ENCODE results near the gene LRFN2. TPM values are rescaled to one million over a fixed set of nuclear protein-coding genes. Genes with fewer than 3 reads are reported as not detected.

LRFN2 gene
- total and polyA plus RNA-seq, 2 donors (not counting 1 experiment from before 2014, with no cell fraction given) = not detected

DNA sequence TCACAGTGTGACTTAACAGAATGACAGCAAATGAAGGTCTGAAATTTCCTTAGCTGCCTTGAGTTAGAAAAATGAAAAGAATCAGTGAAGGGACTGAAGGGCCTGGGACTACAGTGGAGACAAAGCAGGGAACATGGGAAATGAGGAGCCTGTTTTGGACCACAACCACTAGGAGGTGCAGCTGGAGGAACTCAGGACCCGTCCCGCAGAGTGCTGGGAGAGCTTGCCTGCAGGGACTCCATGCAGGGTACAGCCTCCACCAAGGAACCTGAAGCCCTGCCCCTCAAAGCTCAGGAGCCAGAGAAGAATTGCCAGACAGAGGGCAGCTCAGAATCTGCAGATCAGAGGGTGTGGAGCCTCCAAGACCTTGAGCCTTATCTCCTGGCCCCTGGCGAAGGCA lies 50.7 kb downstream of the LRFN2 start:
- WGBS (ENCODE audit: insufficient coverage) = 93% methylated on average over 3 of the region's 3 CpGs
- no peaks in the 10 kb centered on the region for H3K79me2 ChIP-seq (ENCODE audit: control insufficient read depth, insufficient read depth, low read length)
- POLR2A ChIA-PET = no interaction called here
- H3K4me3 ChIP-seq (ENCODE audit: control extremely low read depth in 1 of 5, extremely low read depth in 1 of 5, insufficient read depth in 1 of 5, low read depth in 2 of 5, low read length in 4 of 5) = no peak overlapping the region
- H2AFZ ChIP-seq (ENCODE audit: insufficient read depth, low read depth, low read length, poor library complexity, severe bottlenecking) = no peak overlapping the region
- intact Hi-C loops (cut with micrococcal nuclease) = no loop called here
- H3K4me2 ChIP-seq (replicated peaks; ENCODE audit: low read depth, low read length, poor library complexity, severe bottlenecking) = no peak overlapping the region
- no peaks in the 10 kb centered on the region for H3K36me3 ChIP-seq (replicated peaks in 1 of 2; ENCODE audit: control extremely low read depth in 1 of 2, control insufficient read depth in 1 of 2, extremely low read depth in 1 of 2, insufficient read depth in 2 of 2, low read length in 1 of 2)
- no peak overlapping the region for H3K9ac ChIP-seq (ENCODE audit: low read length)
- CTCF ChIA-PET = no interaction called here
- ATAC-seq (ENCODE audit: low read depth) (no peak), DNase-seq (no peak)
- no peaks in the 10 kb centered on the region for H3K9me3 Mint-ChIP-seq (ENCODE audit: insufficient read depth)
- TF ChIP-seq CTCF (IDR thresholded peaks at IDR 0.05) = no peak
- no peak for TF ChIP-seq EZH2 (IDR thresholded peaks at IDR 0.05; ENCODE audit: borderline replicate concordance, insufficient read depth, low read depth, low read length, poor library complexity, severe bottlenecking)
- H3K4me3 Mint-ChIP-seq = no peak overlapping the region
- no peak overlapping the region for H3K27ac Mint-ChIP-seq
- H3K27ac ChIP-seq (ENCODE audit: low read length in 2 of 2) = no peak overlapping the region
- H3K4me1 ChIP-seq (ENCODE audit: control insufficient read depth in 2 of 2, insufficient read depth in 2 of 2, low read length in 2 of 2) = no peaks in the 10 kb centered on the region
- H3K4me1 Mint-ChIP-seq = no peaks in the 10 kb centered on the region
- H3K27me3 ChIP-seq (replicated peaks in 1 of 4; ENCODE audit: control extremely low read depth in 1 of 4, control insufficient read depth in 3 of 4, insufficient read depth in 4 of 4, low read length in 3 of 4) = no peaks in the 10 kb centered on the region
- H3K27me3 Mint-ChIP-seq = peaks cover 4% of the 10 kb centered on the region
- H4K20me1 ChIP-seq (ENCODE audit: control insufficient read depth, insufficient read depth, low read length, poor library complexity, severe bottlenecking) = no peaks in the 10 kb centered on the region
- no peaks in the 10 kb centered on the region for H3K9me3 ChIP-seq (ENCODE audit: control extremely low read depth in 1 of 3, control insufficient read depth in 2 of 3, insufficient read depth in 1 of 3, low read length in 2 of 3)

- CTCF ChIA-PET = no interaction called here
- no peak overlapping the region for H2AFZ ChIP-seq (ENCODE audit: insufficient read depth, low read depth, low read length, poor library complexity, severe bottlenecking)
- H3K36me3 ChIP-seq (replicated peaks in 1 of 2; ENCODE audit: control extremely low read depth in 1 of 2, control insufficient read depth in 1 of 2, extremely low read depth in 1 of 2, insufficient read depth in 2 of 2, low read length in 1 of 2) = no peaks in the 10 kb centered on the region
- POLR2A ChIA-PET = no interaction called here
- TF ChIP-seq EZH2 (IDR thresholded peaks at IDR 0.05; ENCODE audit: borderline replicate concordance, insufficient read depth, low read depth, low read length, poor library complexity, severe bottlenecking) (no peak), CTCF (IDR thresholded peaks at IDR 0.05) (no peak)
- ATAC-seq (ENCODE audit: low read depth) (no peak), DNase-seq (no peak)
- intact Hi-C loops (cut with micrococcal nuclease) = no loop called here
- H3K4me1 ChIP-seq (ENCODE audit: control insufficient read depth in 2 of 2, insufficient read depth in 2 of 2, low read length in 2 of 2) = no peaks in the 10 kb centered on the region
- Mint-ChIP-seq H3K4me3 (no peak overlapping the region), H3K9me3 (ENCODE audit: insufficient read depth) (no peaks in the 10 kb centered on the region), H3K4me1 (no peaks in the 10 kb centered on the region), H3K27ac (no peak overlapping the region), H3K27me3 (peaks cover 4% of the 10 kb centered on the region)
- no peaks in the 10 kb centered on the region for H3K9me3 ChIP-seq (ENCODE audit: control extremely low read depth in 1 of 3, control insufficient read depth in 2 of 3, insufficient read depth in 1 of 3, low read length in 2 of 3)
- H4K20me1 ChIP-seq (ENCODE audit: control insufficient read depth, insufficient read depth, low read length, poor library complexity, severe bottlenecking) = no peaks in the 10 kb centered on the region
- H3K27ac ChIP-seq (ENCODE audit: low read length in 2 of 2) = no peak overlapping the region
- no peaks in the 10 kb centered on the region for H3K27me3 ChIP-seq (replicated peaks in 1 of 4; ENCODE audit: control extremely low read depth in 1 of 4, control insufficient read depth in 3 of 4, insufficient read depth in 4 of 4, low read length in 3 of 4)
- no peak overlapping the region for H3K4me2 ChIP-seq (replicated peaks; ENCODE audit: low read depth, low read length, poor library complexity, severe bottlenecking)
- H3K79me2 ChIP-seq (ENCODE audit: control insufficient read depth, insufficient read depth, low read length) = no peaks in the 10 kb centered on the region
- H3K9ac ChIP-seq (ENCODE audit: low read length) = no peak overlapping the region
- WGBS (ENCODE audit: insufficient coverage) = 82% methylated on average over 7 of the region's 7 CpGs
- no peak overlapping the region for H3K4me3 ChIP-seq (ENCODE audit: control extremely low read depth in 1 of 5, extremely low read depth in 1 of 5, insufficient read depth in 1 of 5, low read depth in 2 of 5, low read length in 4 of 5)
Measured at GRCh38 chr6:40535819-40536380, 51.3 kb downstream of the LRFN2 start.
